GM23338 (cell line): ENCODE results near the gene TNRC18.

ENCODE experiments used
- CREB1 ChIP-seq: fragments of 250-450 bp; sonication (Bioruptor Pico); IDR thresholded peaks from 2 replicates; pipeline ENCODE4 v1.5.0; 2020; ENCODE audit warnings: low read depth, mild to moderate bottlenecking, moderate library complexity
- CTCF ChIP-seq, 2 experiments: fragments of 200-600 bp in 1 of 2; sonication (generic) in 1 of 2; conservative IDR thresholded peaks; 2 replicates each; pipeline versions ENCODE4 v1.5.1 to v1.6.1; 2016 to 2017; ENCODE audit warnings: antibody characterized with exemption in 2 of 2, low read depth in 2 of 2, mild to moderate bottlenecking in 2 of 2, moderate library complexity in 1 of 2
- ETS1 ChIP-seq: IDR thresholded peaks from 2 replicates; pipeline ENCODE4 v1.6.1; 2016; ENCODE audit warnings: antibody characterized with exemption
- EZH2 ChIP-seq: fragments of 200-600 bp; sonication (generic); IDR thresholded peaks from one replicate; pipeline ENCODE4 v1.8.0; 2017; ENCODE audit warnings: antibody characterized with exemption, mild to moderate bottlenecking, low read depth; ENCODE audit not compliant: unreplicated experiment
- EZH2phosphoT487 ChIP-seq: fragments of 200-600 bp; sonication (generic); IDR thresholded peaks from one replicate; pipeline ENCODE4 v1.8.1; 2018; ENCODE audit warnings: antibody characterized with exemption; ENCODE audit not compliant: unreplicated experiment
- JUNB ChIP-seq: IDR thresholded peaks from one replicate; pipeline ENCODE4 v1.6.1; 2016; ENCODE audit warnings: antibody characterized with exemption; ENCODE audit not compliant: unreplicated experiment
- NANOG ChIP-seq: IDR thresholded peaks from 2 replicates; pipeline ENCODE4 v1.6.1; 2016; ENCODE audit warnings: antibody characterized with exemption, borderline replicate concordance
- POLR2AphosphoS5 ChIP-seq: IDR thresholded peaks from 2 replicates; pipeline ENCODE4 v1.6.1; 2016; ENCODE audit warnings: antibody characterized with exemption, low read depth
- STAT1 ChIP-seq: IDR thresholded peaks from one replicate; pipeline ENCODE4 v1.6.1; 2016; ENCODE audit warnings: antibody characterized with exemption; ENCODE audit not compliant: unreplicated experiment
- ZNF114 ChIP-seq: fragments of 250-450 bp; sonication (Bioruptor Pico); IDR thresholded peaks from 2 replicates; pipeline ENCODE4 v1.5.0; 2020; ENCODE audit warnings: mild to moderate bottlenecking, moderate library complexity
- ZNF462 ChIP-seq: fragments of 250-450 bp; sonication (Bioruptor Pico); IDR thresholded peaks from 2 replicates; pipeline ENCODE4 v1.5.0; 2020; ENCODE audit warnings: mild to moderate bottlenecking, moderate library complexity
- TF ChIP-seq, protein P1 (sequence below): IDR thresholded peaks from one replicate; pipeline ENCODE4 v1.6.1; 2018; ENCODE audit warnings: antibody characterized with exemption; ENCODE audit not compliant: unreplicated experiment

DNA sequence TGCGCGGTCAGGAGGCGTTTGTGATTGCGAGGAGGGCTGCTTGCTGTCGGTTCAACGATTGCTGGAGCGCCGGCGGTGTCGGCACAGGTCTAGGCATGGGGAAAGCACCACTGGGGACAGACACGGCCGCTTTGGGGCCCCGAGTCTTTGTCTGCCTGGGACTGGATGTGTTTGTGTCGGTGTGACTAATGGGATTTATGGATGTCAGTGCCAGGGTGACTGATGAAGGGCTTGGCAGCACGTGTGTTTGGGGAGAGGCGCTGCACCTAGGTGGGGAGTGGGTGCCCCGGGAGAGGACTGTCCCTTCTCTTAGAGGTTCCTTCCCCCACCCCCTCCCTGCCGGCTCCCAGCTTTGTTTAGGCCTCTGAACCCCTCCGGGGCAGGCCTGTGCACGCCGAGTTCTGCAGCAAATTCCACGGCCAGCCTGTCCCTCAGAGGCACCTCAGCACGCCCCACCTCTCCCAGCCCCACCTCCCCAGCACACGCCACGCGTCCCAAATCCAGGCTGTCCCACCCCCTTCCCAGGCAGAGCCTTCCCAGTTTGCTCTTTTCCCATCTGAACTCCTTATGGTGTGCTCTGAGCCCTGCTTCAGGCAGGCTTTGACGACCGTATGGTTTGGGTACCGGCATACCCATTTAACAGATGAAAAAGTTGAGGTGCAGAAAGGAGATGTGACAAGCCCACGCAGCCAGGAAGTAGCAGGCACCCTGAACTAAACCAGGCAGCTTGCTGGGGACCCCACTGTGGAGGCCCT, 6.4 kb upstream of the TNRC18 start:
- TF ChIP-seq JUNB (no peak), CTCF (conservative IDR thresholded peaks at IDR 0.05; ENCODE audit: low read depth in 2 of 2) (no peak), POLR2AphosphoS5 (no peak), EZH2phosphoT487 (no peak), EZH2 (peak; percentile 22), NANOG (no peak), CREB1 (CRISPR knock-in tag) (no peak), ZNF114 (CRISPR knock-in tag) (no peak), ZNF462 (CRISPR knock-in tag) (no peak), ETS1 (no peak), STAT1 (no peak)
- TF ChIP-seq, protein P1, sequence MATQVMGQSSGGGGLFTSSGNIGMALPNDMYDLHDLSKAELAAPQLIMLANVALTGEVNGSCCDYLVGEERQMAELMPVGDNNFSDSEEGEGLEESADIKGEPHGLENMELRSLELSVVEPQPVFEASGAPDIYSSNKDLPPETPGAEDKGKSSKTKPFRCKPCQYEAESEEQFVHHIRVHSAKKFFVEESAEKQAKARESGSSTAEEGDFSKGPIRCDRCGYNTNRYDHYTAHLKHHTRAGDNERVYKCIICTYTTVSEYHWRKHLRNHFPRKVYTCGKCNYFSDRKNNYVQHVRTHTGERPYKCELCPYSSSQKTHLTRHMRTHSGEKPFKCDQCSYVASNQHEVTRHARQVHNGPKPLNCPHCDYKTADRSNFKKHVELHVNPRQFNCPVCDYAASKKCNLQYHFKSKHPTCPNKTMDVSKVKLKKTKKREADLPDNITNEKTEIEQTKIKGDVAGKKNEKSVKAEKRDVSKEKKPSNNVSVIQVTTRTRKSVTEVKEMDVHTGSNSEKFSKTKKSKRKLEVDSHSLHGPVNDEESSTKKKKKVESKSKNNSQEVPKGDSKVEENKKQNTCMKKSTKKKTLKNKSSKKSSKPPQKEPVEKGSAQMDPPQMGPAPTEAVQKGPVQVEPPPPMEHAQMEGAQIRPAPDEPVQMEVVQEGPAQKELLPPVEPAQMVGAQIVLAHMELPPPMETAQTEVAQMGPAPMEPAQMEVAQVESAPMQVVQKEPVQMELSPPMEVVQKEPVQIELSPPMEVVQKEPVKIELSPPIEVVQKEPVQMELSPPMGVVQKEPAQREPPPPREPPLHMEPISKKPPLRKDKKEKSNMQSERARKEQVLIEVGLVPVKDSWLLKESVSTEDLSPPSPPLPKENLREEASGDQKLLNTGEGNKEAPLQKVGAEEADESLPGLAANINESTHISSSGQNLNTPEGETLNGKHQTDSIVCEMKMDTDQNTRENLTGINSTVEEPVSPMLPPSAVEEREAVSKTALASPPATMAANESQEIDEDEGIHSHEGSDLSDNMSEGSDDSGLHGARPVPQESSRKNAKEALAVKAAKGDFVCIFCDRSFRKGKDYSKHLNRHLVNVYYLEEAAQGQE: no peak
